Hematopoietic multipotent progenitor cell (in vitro differentiated cells): ENCODE data around the gene PCCA. TPM values are rescaled to one million over a fixed set of nuclear protein-coding genes. Genes with fewer than 3 reads are reported as not detected.
"Not testable (repeated sequence)": the region's sequence is repeated elsewhere in the genome, so short reads cannot be mapped to it uniquely, and the experiment has no call there.

Source experiments
- DNase-seq, 3 donors: peaks; one replicate each; pipeline ENCODE4 v3.0.0-alpha.2; 2011 to 2015; ENCODE audit warnings: low read depth in 2 of 3, low spot score in 2 of 3
- small RNA-seq: library from RNA; depleted of rRNA; stranded (forward); fragments of <200 nt; gene quantifications from one replicate; pipeline ENCODE3, GENCODE V24; 2012
- total RNA-seq: library from RNA; depleted of rRNA; stranded (reverse); fragments of >200 nt; gene quantifications from one replicate; pipeline ENCODE4 v1.2.3, GENCODE V29; 2012

The PCCA gene
- total RNA-seq, 1 donor, result 11.0 TPM

- DNase-seq, result no peak
These were observed 471.0 kb downstream of the PCCA start for GRCh38 chr13:100559886-100560285.

- DNase-seq, result no peak
These were observed 471.7 kb downstream of the PCCA start for GRCh38 chr13:100560498-100561157.

- no peak for DNase-seq
These were observed 472.2 kb downstream of the PCCA start for GRCh38 chr13:100561158-100561499.

- DNase-seq, result no peak
These were observed 472.8 kb downstream of the PCCA start for GRCh38 chr13:100561599-100562204.

- no peak for DNase-seq
These were observed 474.9 kb downstream of the PCCA start for GRCh38 chr13:100563779-100564178.

- DNase-seq, result no peak
These were observed 475.7 kb downstream of the PCCA start for GRCh38 chr13:100564444-100565223.

- no peak for DNase-seq
These were observed 476.4 kb downstream of the PCCA start for GRCh38 chr13:100565286-100565685.

- no peak for DNase-seq
These were observed 477.6 kb downstream of the PCCA start for GRCh38 chr13:100566543-100566942.

GRCh38 chr13:100573121-100573520 is 484.2 kb downstream of the PCCA start:
- DNase-seq, result peak; percentile 56 to 83 (median 74)

GRCh38 chr13:100577239-100577638 is 488.3 kb downstream of the PCCA start:
- not testable (repeated sequence) for DNase-seq

Small RNAs within 50 kb of the gene (small RNA-seq; reads per million reads assigned to genes)
- not detected for gene AL356575.1

Other genes starting within 250 kb of the PCCA start
- gene ZIC5, start 117.3 kb upstream of the PCCA start, total RNA-seq, result not detected
- gene ZIC2, start 107.3 kb upstream of the PCCA start, total RNA-seq, result not detected